Ishikawa (cell line): Measurements from ENCODE around the gene AQR.

Experiments
- CEBPB ChIP-seq: IDR thresholded peaks from 2 replicates; pipeline ENCODE4 v1.6.1; 2012
- CREB1 ChIP-seq: IDR thresholded peaks from 2 replicates; pipeline ENCODE4 v1.6.1; 2012; ENCODE audit warnings: low read depth
- EP300 ChIP-seq: IDR thresholded peaks from 2 replicates; pipeline ENCODE4 v1.6.1; 2012; ENCODE audit warnings: borderline replicate concordance
- FOXM1 ChIP-seq: IDR thresholded peaks from 2 replicates; pipeline ENCODE4 v1.6.1; 2012; ENCODE audit warnings: low read depth, borderline replicate concordance
- MAX ChIP-seq: IDR thresholded peaks from 2 replicates; pipeline ENCODE4 v1.6.1; 2012
- RAD21 ChIP-seq: IDR thresholded peaks from 2 replicates; pipeline ENCODE4 v1.6.1; 2012; ENCODE audit warnings: low read depth
- TAF1 ChIP-seq: IDR thresholded peaks from 2 replicates; pipeline ENCODE4 v1.6.1; 2012; ENCODE audit warnings: low read depth, mild to moderate bottlenecking
- YY1 ChIP-seq: IDR thresholded peaks from 2 replicates; pipeline ENCODE4 v1.6.1; 2012; ENCODE audit warnings: low read depth
- ZBTB7A ChIP-seq: IDR thresholded peaks from 2 replicates; pipeline ENCODE4 v1.6.1; 2012; ENCODE audit warnings: low read depth

GRCh38 chr15:34883633-34884032 lies 85.9 kb downstream of the AQR start:
- TF ChIP-seq ZBTB7A (no peak), MAX (no peak), EP300 (no peak), YY1 (no peak), RAD21 (no peak), TAF1 (no peak), CREB1 (no peak), CEBPB (no peak), FOXM1 (no peak)
